H9 (cell line): Measurements from ENCODE around the gene CYTIP. TPM values are rescaled to one million over a fixed set of nuclear protein-coding genes. Genes with fewer than 3 reads are reported as not detected.
A peak's percentile ranks its signal among the peaks of the same experiment; 100 is the strongest.

ENCODE experiments used
- DNase-seq: peaks from one replicate; pipeline ENCODE4 v3.0.0-alpha.2; 2017
- H2AFZ ChIP-seq: one replicate; pipeline ENCODE4 v1.6.1; 2013; ENCODE audit warnings: mild to moderate bottlenecking, low read length, control low read depth, moderate library complexity
- H2AK5ac ChIP-seq: 2 replicates; pipeline ENCODE4 v1.6.1; 2013; ENCODE audit warnings: low read length, control low read depth, mixed read lengths; ENCODE audit not compliant: insufficient read length
- H2BK120ac ChIP-seq: one replicate; pipeline ENCODE4 v1.6.1; 2013; ENCODE audit warnings: low read depth, mild to moderate bottlenecking, low read length, control low read depth, inconsistent platforms; ENCODE audit not compliant: poor library complexity, severe bottlenecking
- H2BK12ac ChIP-seq: 2 replicates; pipeline ENCODE4 v1.6.1; 2013; ENCODE audit warnings: low read length, control low read depth, mixed read lengths, low read depth; ENCODE audit not compliant: insufficient read length
- H2BK15ac ChIP-seq: 2 replicates; pipeline ENCODE4 v1.6.1; 2013; ENCODE audit warnings: low read depth, low read length, control low read depth
- H2BK20ac ChIP-seq: one replicate; pipeline ENCODE4 v1.6.1; 2013; ENCODE audit warnings: low read depth, mild to moderate bottlenecking, low read length, control low read depth, inconsistent platforms; ENCODE audit not compliant: poor library complexity, severe bottlenecking
- H2BK5ac ChIP-seq: 2 replicates; pipeline ENCODE4 v1.6.1; 2013; ENCODE audit warnings: low read length, control low read depth, mixed read lengths; ENCODE audit not compliant: insufficient read length
- H3K14ac ChIP-seq: 2 replicates; pipeline ENCODE4 v1.6.1; 2013; ENCODE audit warnings: low read length, control low read depth; ENCODE audit not compliant: insufficient read depth
- H3K18ac ChIP-seq: 2 replicates; pipeline ENCODE4 v1.6.1; 2013; ENCODE audit warnings: low read depth, mild to moderate bottlenecking, mixed read lengths, low read length, control low read depth; ENCODE audit not compliant: insufficient read length
- H3K23ac ChIP-seq: 2 replicates; pipeline ENCODE4 v1.6.1; 2013; ENCODE audit warnings: low read length, control low read depth, mixed read lengths, low read depth; ENCODE audit not compliant: insufficient read length
- H3K23me2 ChIP-seq: 2 replicates; pipeline ENCODE4 v1.6.1; 2013; ENCODE audit warnings: low read depth, mild to moderate bottlenecking, mixed read lengths, low read length, control low read depth; ENCODE audit not compliant: insufficient read length, poor library complexity, severe bottlenecking
- H3K27ac ChIP-seq: 2 replicates; pipeline ENCODE4 v1.5.1; 2013; ENCODE audit warnings: low read length, control low read depth, mixed read lengths, low read depth; ENCODE audit not compliant: insufficient read length
- H3K27me3 ChIP-seq: 2 replicates; pipeline ENCODE4 v1.6.1; 2013; ENCODE audit warnings: low read length, control low read depth, inconsistent platforms; ENCODE audit not compliant: insufficient read depth
- H3K4ac ChIP-seq: 2 replicates; pipeline ENCODE4 v1.6.1; 2013; ENCODE audit warnings: low read depth, mild to moderate bottlenecking, control low read depth, inconsistent platforms, low read length, moderate library complexity
- H3K4me1 ChIP-seq: 2 replicates; pipeline ENCODE4 v1.6.1; 2013; ENCODE audit warnings: low read length, control low read depth, inconsistent platforms; ENCODE audit not compliant: insufficient read depth
- H3K4me2 ChIP-seq: 2 replicates; pipeline ENCODE4 v1.6.1; 2013; ENCODE audit warnings: low read length, control low read depth, mixed read lengths; ENCODE audit not compliant: insufficient read length, insufficient read depth
- H3K56ac ChIP-seq: 2 replicates; pipeline ENCODE4 v1.6.1; 2013; ENCODE audit warnings: low read depth, mild to moderate bottlenecking, mixed read lengths, low read length, control low read depth; ENCODE audit not compliant: insufficient read length
- H3K79me1 ChIP-seq: 2 replicates; pipeline ENCODE4 v1.6.1; 2013; ENCODE audit warnings: low read depth, mild to moderate bottlenecking, moderate library complexity, low read length, control low read depth, inconsistent platforms; ENCODE audit not compliant: insufficient read depth, poor library complexity, severe bottlenecking
- H3K79me2 ChIP-seq: 2 replicates; pipeline ENCODE4 v1.6.1; 2013; ENCODE audit warnings: low read length, control low read depth, inconsistent platforms; ENCODE audit not compliant: insufficient read depth
- H3K9ac ChIP-seq: 2 replicates; pipeline ENCODE4 v1.6.1; 2013; ENCODE audit warnings: low read length, control low read depth, mixed read lengths; ENCODE audit not compliant: insufficient read length; ENCODE audit errors: extremely low read depth
- H3K9me3 ChIP-seq: one replicate; pipeline ENCODE4 v1.6.1; 2013; ENCODE audit warnings: low read depth, low read length, inconsistent platforms; ENCODE audit not compliant: control insufficient read depth
- H3T11ph ChIP-seq: one replicate; pipeline ENCODE4 v1.6.1; 2013; ENCODE audit warnings: mild to moderate bottlenecking, low read length, control low read depth, inconsistent platforms
- H4K20me1 ChIP-seq: one replicate; pipeline ENCODE4 v1.6.1; 2013; ENCODE audit not compliant: control insufficient read depth, insufficient read length, insufficient read depth
- H4K5ac ChIP-seq: 2 replicates; pipeline ENCODE4 v1.6.1; 2013; ENCODE audit warnings: low read depth, mild to moderate bottlenecking, mixed read lengths, low read length, control low read depth; ENCODE audit not compliant: insufficient read length
- H4K8ac ChIP-seq: replicated peaks from 2 replicates; pipeline ENCODE4 v1.6.1; 2013; ENCODE audit warnings: low read length, control low read depth, mixed read lengths, low read depth; ENCODE audit not compliant: insufficient read length
- H4K91ac ChIP-seq: 2 replicates; pipeline ENCODE4 v1.6.1; 2013; ENCODE audit warnings: low read depth, mild to moderate bottlenecking, moderate library complexity, mixed read lengths, low read length, control low read depth; ENCODE audit not compliant: insufficient read length
- H3K27ac Mint-ChIP-seq, 3 experiments: 2 replicates in 2 of 3; 3 replicates in 1 of 3; pipeline ENCODE4 v1.8.0; 2020 to 2021; ENCODE audit warnings: mixed read lengths in 3 of 3, mild to moderate bottlenecking in 1 of 3, moderate library complexity in 1 of 3
- H3K27me3 Mint-ChIP-seq: 2 replicates; pipeline ENCODE4 v1.8.0; 2021; ENCODE audit warnings: low read depth, mild to moderate bottlenecking, moderate library complexity, mixed read lengths
- H3K36me3 Mint-ChIP-seq, 3 experiments: 2 replicates in 2 of 3; 3 replicates in 1 of 3; pipeline ENCODE4 v1.8.0; 2020 to 2021; ENCODE audit warnings: low read depth in 3 of 3, mixed read lengths in 3 of 3; ENCODE audit not compliant: insufficient read depth in 1 of 3
- H3K4me1 Mint-ChIP-seq, 2 experiments: 2 replicates each; pipeline ENCODE4 v1.8.0; 2020; ENCODE audit warnings: mixed read lengths in 2 of 2
- H3K4me3 Mint-ChIP-seq, 2 experiments: 2 replicates in 1 of 2; 3 replicates in 1 of 2; pipeline ENCODE4 v1.8.0; 2020 to 2021; ENCODE audit warnings: mild to moderate bottlenecking in 2 of 2, mixed read lengths in 2 of 2, moderate library complexity in 1 of 2
- H3K9me3 Mint-ChIP-seq, 2 experiments: 2 replicates in 1 of 2; 3 replicates in 1 of 2; pipeline ENCODE4 v1.8.0; 2020; ENCODE audit warnings: mild to moderate bottlenecking in 2 of 2, mixed read lengths in 2 of 2, moderate library complexity in 1 of 2
- CTCF ChIP-seq: fragments of 200-600 bp; sonication (generic); conservative IDR thresholded peaks from 3 replicates; pipeline ENCODE4 v1.8.0; 2021; ENCODE audit warnings: antibody characterized with exemption, mild to moderate bottlenecking
- WGBS: extraction: QIAGEN DNeasy Blood & Tissue Kit; methylation state at CpG from one replicate; pipeline ENCODE4 v1.1.7; 2013; ENCODE audit warnings: missing lambda C conversion rate, low lambda C conversion rate, mixed read lengths; ENCODE audit not compliant: insufficient read length; ENCODE audit errors: extremely low coverage; 5-methylcytosine and 5-hydroxymethylcytosine counted together
- total RNA-seq: library from RNA; stranded (reverse); gene quantifications from 2 replicates; pipeline ENCODE4 v1.2.1, GENCODE V29; 2021

Gene CYTIP
- total RNA-seq, 1 experiment from 2014 or later = 0.28 TPM

GRCh38 chr2:157460897-157461296 lies 17.0 kb upstream of the CYTIP start:
- Histone ChIP-seq H4K8ac (no peak overlapping the region), H4K91ac (no peak overlapping the region), H3K23ac (no peak overlapping the region), H3K79me2 (no peaks in the 10 kb centered on the region), H4K20me1 (no peaks in the 10 kb centered on the region), H2BK12ac (no peak overlapping the region), H3K27ac (no peak overlapping the region), H3K18ac (no peak overlapping the region), H3K4me1 (no peaks in the 10 kb centered on the region), H3K4me2 (no peak overlapping the region), H2BK15ac (no peak overlapping the region), H2BK5ac (no peak overlapping the region), H3K23me2 (no peaks in the 10 kb centered on the region), H2AK5ac (no peak overlapping the region), H3K79me1 (no peaks in the 10 kb centered on the region), H2BK120ac (no peak overlapping the region), H3K14ac (no peak overlapping the region), H3K4ac (no peak overlapping the region), H3K9ac (no peak overlapping the region), H4K5ac (no peak overlapping the region), H2AFZ (no peak overlapping the region), H3T11ph (no peak overlapping the region), H3K9me3 (no peaks in the 10 kb centered on the region), H3K56ac (no peak overlapping the region), H2BK20ac (no peak overlapping the region), H3K27me3 (no peaks in the 10 kb centered on the region)
- peaks cover 18% of the 10 kb centered on the region in 2 experiments for H3K4me1 Mint-ChIP-seq
- H3K27me3 Mint-ChIP-seq = no peaks in the 10 kb centered on the region
- no peak for TF ChIP-seq CTCF
- DNase-seq = no peak
- no peaks in the 10 kb centered on the region for H3K36me3 Mint-ChIP-seq
- no CpG with 5 or more reads among the region's 1 CpG for WGBS
- H3K9me3 Mint-ChIP-seq = no peaks in the 10 kb centered on the region
- H3K27ac Mint-ChIP-seq = peak overlapping the region in 2 of 3 experiments; percentile 32 to 47; a peak in 3 of 7 replicates
- H3K4me3 Mint-ChIP-seq = no peak overlapping the region
